Bronchial epithelial cell (primary cell): ENCODE results near the gene SASH1. TPM values are rescaled to one million over a fixed set of nuclear protein-coding genes. Genes with fewer than 3 reads are reported as not detected.

ENCODE experiments used
- DNase-seq: peaks from one replicate; pipeline ENCODE4 v3.0.0-alpha.2; 2010; ENCODE audit warnings: low read depth
- FAIRE-seq: peaks from 2 replicates; lab custom pipeline; 2011; peaks lifted over from hg19 to GRCh38; lab: Jason Lieb, UNC
- H3K27me3 ChIP-seq: 2 replicates; pipeline ENCODE4 v1.5.1; 2011; ENCODE audit warnings: low read length; ENCODE audit not compliant: control insufficient read depth, insufficient read depth
- H3K36me3 ChIP-seq: 2 replicates; pipeline ENCODE4 v1.5.1; 2011; ENCODE audit warnings: low read length; ENCODE audit not compliant: control insufficient read depth, insufficient read depth
- H3K4me3 ChIP-seq: 2 replicates; pipeline ENCODE4 v1.5.1; 2011; ENCODE audit warnings: mild to moderate bottlenecking, low read depth, low read length, control low read depth
- total RNA-seq: library from RNA; depleted of rRNA; stranded (reverse); fragments of >200 nt; gene quantifications from 2 replicates; pipeline ENCODE4 v1.2.1, GENCODE V29; 2014
- TF ChIP-seq, protein P1 (sequence below): IDR thresholded peaks from 2 replicates; pipeline ENCODE4 v1.5.1; 2011; ENCODE audit warnings: mild to moderate bottlenecking, moderate library complexity, low read length, control low read depth, inconsistent platforms; ENCODE audit not compliant: insufficient read depth, severe bottlenecking

Gene SASH1
- total RNA-seq, 1 donor from 2014 or later: 3.9 TPM

DNA sequence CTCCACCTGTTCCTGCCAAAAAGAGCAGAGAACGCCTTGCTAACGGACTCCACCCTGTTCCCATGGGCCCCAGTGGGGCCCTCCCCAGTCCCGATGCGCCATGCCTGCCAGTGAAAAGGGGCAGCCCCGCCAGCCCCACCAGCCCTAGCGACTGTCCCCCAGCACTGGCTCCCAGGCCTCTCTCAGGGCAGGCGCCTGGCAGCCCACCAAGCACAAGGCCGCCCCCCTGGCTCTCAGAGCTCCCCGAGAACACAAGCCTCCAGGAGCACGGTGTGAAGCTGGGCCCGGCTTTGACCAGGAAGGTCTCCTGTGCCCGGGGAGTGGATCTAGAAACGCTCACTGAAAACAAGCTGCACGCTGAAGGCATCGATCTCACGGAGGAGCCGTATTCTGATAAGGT is 201.8 kb downstream of the SASH1 start:
- FAIRE-seq (no peak), DNase-seq (no peak)
- Histone ChIP-seq H3K27me3 (no peaks in the 10 kb centered on the region), H3K36me3 (peaks cover 2% of the 10 kb centered on the region), H3K4me3 (no peak overlapping the region)
- TF ChIP-seq, protein P1, sequence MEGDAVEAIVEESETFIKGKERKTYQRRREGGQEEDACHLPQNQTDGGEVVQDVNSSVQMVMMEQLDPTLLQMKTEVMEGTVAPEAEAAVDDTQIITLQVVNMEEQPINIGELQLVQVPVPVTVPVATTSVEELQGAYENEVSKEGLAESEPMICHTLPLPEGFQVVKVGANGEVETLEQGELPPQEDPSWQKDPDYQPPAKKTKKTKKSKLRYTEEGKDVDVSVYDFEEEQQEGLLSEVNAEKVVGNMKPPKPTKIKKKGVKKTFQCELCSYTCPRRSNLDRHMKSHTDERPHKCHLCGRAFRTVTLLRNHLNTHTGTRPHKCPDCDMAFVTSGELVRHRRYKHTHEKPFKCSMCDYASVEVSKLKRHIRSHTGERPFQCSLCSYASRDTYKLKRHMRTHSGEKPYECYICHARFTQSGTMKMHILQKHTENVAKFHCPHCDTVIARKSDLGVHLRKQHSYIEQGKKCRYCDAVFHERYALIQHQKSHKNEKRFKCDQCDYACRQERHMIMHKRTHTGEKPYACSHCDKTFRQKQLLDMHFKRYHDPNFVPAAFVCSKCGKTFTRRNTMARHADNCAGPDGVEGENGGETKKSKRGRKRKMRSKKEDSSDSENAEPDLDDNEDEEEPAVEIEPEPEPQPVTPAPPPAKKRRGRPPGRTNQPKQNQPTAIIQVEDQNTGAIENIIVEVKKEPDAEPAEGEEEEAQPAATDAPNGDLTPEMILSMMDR: no peak

DNA sequence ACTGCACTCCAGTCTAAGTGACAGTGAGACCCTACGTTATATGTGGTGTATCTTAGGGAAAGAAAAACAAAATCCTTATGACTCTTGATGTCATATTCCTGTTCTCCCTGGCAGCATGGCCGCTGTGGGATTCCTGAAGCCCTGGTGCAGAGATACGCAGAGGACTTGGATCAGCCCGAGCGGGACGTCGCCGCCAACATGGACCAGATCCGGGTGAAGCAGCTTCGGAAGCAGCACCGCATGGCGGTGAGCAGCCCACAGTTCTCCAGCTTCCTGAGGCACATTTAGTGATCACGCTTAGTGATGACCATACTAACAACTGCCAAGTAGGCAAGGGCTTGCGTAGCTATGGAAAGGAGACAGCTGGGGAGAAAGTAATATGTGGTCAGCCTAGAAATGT is 203.3 kb downstream of the SASH1 start:
- TF ChIP-seq, protein P1: no peak
- Histone ChIP-seq H3K4me3 (no peak overlapping the region), H3K27me3 (no peaks in the 10 kb centered on the region), H3K36me3 (peaks cover 2% of the 10 kb centered on the region)
- DNase-seq (no peak), FAIRE-seq (no peak)

DNA sequence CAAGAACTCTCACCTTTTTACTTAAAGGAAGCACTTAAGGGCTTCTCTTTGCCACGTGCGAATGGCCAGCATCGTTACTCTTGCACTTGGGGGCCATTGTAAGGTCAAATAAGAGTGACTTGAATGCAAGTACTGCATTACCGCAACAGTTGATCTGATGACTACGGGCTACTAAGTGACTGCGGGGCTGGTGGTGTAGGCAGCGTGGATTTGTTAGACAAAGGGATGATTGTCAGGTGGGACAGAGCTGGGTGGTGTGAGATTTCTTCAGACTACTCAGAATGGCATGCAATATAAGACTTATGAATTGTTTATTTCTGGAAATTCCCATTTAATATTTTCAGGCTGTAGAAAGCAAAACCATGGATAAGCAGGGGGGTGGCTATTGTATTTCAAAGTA is 204.5 kb downstream of the SASH1 start:
- FAIRE-seq: no peak
- Histone ChIP-seq H3K4me3 (no peak overlapping the region), H3K27me3 (no peaks in the 10 kb centered on the region), H3K36me3 (peaks cover 2% of the 10 kb centered on the region)
- TF ChIP-seq, protein P1: no peak
- DNase-seq: no peak

DNA sequence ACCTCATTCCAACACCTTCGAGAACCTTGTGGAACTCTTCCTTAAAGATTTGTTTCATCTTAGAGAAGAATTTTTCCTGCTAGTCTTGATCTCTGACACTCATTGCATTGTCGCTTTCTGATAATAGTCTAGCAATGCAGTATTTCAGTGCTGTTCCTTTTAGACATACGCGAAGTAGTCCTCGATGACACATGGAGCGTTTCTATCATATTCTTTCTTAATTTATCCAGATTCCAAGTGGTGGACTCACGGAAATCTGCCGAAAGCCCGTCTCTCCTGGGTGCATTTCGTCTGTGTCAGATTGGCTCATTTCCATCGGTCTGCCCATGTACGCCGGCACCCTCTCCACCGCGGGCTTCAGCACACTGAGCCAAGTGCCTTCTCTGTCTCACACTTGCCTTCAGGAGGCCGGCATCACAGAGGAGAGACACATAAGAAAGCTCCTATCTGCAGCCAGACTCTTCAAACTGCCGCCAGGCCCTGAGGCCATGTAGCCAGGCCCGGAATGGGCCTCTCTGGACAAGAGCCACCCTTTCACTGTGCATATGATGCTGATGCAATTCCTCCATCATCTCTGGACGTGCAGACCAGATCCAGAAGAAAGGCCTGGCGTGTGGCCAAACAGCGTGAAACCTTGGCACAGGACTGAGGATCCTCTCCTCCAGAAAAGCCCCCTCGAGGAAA is 205.6 kb downstream of the SASH1 start:
- TF ChIP-seq, protein P1: no peak
- FAIRE-seq (no peak), DNase-seq (no peak)
- Histone ChIP-seq H3K4me3 (no peak overlapping the region), H3K36me3 (peaks cover 2% of the 10 kb centered on the region), H3K27me3 (no peaks in the 10 kb centered on the region)

DNA sequence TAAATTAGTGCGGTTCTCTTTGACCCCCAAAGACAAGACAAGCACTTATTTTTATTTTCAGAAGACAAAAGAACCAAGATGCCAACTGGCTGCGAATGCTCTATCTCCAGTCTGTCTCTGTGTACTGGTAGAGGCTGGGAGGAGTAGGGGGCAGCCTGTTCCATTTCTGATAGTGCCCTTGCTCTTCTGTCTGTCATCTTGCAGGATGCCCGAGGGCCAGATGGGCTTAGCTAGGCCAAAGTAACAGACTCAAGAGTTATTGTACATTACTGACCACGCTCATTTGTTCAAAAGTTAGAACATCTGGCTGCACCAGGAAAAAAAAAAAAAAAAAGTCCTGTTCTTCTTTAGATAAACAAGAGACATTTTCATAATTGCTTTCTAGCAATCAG is 206.1 kb downstream of the SASH1 start:
- Histone ChIP-seq H3K36me3 (peaks cover 2% of the 10 kb centered on the region), H3K27me3 (no peaks in the 10 kb centered on the region), H3K4me3 (no peak overlapping the region)
- DNase-seq (no peak), FAIRE-seq (no peak)
- TF ChIP-seq, protein P1: no peak

DNA sequence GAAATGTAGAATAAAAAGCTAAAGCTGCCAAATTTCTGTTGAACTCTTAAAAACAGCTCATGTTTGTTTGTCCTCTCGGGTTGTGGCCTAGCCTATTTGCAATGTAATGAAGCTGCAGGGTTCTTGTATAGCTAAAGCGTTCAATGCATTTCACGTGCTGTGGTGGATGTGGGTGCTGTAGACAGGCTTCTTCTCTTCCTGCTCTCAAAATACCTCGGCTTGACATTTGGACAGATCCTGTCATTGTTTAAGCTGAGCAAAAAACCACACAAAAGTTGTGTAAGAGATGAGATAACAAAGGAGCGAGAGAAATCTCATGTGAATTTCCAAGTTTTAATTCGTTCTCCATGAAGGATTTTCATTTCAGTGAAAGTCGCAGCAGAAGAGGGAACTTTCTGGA is 207.9 kb downstream of the SASH1 start:
- Histone ChIP-seq H3K4me3 (no peak overlapping the region), H3K27me3 (no peaks in the 10 kb centered on the region), H3K36me3 (peaks cover 2% of the 10 kb centered on the region)
- TF ChIP-seq, protein P1: no peak
- peak; percentile 2 for DNase-seq
- no peak for FAIRE-seq
